HL-60 (cell line): ENCODE results near the gene SLC6A6.

Experiments used
- DNase-seq, 2 experiments: peaks; one replicate each; pipeline ENCODE4 v3.0.0-alpha.2; 2010 to 2020; ENCODE audit warnings: low read depth in 1 of 2, low spot score in 1 of 2
- H3K27ac ChIP-seq: fragments of 250-450 bp; sonication (Bioruptor Pico); replicated peaks from 2 replicates; pipeline ENCODE4 v1.5.1; 2020; ENCODE audit warnings: mild to moderate bottlenecking, moderate library complexity
- H3K27me3 ChIP-seq: fragments of 250-450 bp; sonication (Bioruptor Pico); 2 replicates; pipeline ENCODE4 v1.5.1; 2021; ENCODE audit warnings: mild to moderate bottlenecking, moderate library complexity; ENCODE audit not compliant: insufficient read depth, poor library complexity, severe bottlenecking
- H3K4me3 ChIP-seq: replicated peaks from 2 replicates; pipeline ENCODE4 v1.5.1; 2011; ENCODE audit warnings: mild to moderate bottlenecking, control low read depth, low read length; ENCODE audit not compliant: insufficient read depth
- CTCF ChIP-seq: IDR thresholded peaks from one replicate; pipeline ENCODE4 v1.5.1; 2011; ENCODE audit warnings: low read length, control low read depth, inconsistent platforms; ENCODE audit not compliant: insufficient read depth
- GABPA ChIP-seq: IDR thresholded peaks from 2 replicates; pipeline ENCODE4 v1.6.1; 2012; ENCODE audit warnings: low read depth
- POLR2AphosphoS5 ChIP-seq: IDR thresholded peaks from 2 replicates; pipeline ENCODE4 v1.6.1; 2012; ENCODE audit warnings: low read depth
- SPI1 ChIP-seq: IDR thresholded peaks from 2 replicates; pipeline ENCODE4 v1.6.1; 2012; ENCODE audit warnings: low read depth, mild to moderate bottlenecking, borderline replicate concordance
- TF ChIP-seq, protein P1 (sequence below): IDR thresholded peaks from 2 replicates; pipeline ENCODE4 v1.6.1; 2012; ENCODE audit warnings: low read depth; ENCODE audit not compliant: insufficient replicate concordance

SLC6A6 gene

DNA sequence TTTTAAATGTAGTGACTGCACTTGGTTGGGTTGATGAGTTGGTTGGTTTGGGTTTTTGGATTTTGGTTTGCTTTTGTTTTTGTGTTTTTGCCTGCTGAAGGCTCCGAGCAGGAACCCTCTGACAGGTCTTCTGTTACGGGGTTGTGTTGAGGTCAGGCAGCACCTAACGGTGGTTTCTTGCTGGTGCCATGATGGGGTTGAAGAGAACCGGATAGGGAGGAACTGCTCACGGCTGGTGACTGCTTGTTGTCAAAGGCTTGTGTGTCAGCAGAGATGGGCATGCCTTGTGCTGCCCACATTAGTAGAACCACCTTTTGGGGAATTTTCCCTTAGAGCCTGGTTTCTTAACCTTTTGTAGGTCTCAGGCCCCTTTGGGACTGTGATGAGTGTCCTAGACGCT is 42.0 kb downstream of the SLC6A6 start:
- no peak for DNase-seq
- no peak overlapping the region for H3K27ac ChIP-seq
- no peak overlapping the region for H3K4me3 ChIP-seq
- TF ChIP-seq GABPA (no peak), POLR2AphosphoS5 (no peak), SPI1 (no peak), CTCF (no peak)
- TF ChIP-seq, protein P1, sequence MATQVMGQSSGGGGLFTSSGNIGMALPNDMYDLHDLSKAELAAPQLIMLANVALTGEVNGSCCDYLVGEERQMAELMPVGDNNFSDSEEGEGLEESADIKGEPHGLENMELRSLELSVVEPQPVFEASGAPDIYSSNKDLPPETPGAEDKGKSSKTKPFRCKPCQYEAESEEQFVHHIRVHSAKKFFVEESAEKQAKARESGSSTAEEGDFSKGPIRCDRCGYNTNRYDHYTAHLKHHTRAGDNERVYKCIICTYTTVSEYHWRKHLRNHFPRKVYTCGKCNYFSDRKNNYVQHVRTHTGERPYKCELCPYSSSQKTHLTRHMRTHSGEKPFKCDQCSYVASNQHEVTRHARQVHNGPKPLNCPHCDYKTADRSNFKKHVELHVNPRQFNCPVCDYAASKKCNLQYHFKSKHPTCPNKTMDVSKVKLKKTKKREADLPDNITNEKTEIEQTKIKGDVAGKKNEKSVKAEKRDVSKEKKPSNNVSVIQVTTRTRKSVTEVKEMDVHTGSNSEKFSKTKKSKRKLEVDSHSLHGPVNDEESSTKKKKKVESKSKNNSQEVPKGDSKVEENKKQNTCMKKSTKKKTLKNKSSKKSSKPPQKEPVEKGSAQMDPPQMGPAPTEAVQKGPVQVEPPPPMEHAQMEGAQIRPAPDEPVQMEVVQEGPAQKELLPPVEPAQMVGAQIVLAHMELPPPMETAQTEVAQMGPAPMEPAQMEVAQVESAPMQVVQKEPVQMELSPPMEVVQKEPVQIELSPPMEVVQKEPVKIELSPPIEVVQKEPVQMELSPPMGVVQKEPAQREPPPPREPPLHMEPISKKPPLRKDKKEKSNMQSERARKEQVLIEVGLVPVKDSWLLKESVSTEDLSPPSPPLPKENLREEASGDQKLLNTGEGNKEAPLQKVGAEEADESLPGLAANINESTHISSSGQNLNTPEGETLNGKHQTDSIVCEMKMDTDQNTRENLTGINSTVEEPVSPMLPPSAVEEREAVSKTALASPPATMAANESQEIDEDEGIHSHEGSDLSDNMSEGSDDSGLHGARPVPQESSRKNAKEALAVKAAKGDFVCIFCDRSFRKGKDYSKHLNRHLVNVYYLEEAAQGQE, result no peak
- no peaks in the 10 kb centered on the region for H3K27me3 ChIP-seq

- no peak overlapping the region for H3K4me3 ChIP-seq
- no peak overlapping the region for H3K27ac ChIP-seq
- DNase-seq, result no peak
- no peak for TF ChIP-seq GABPA
- TF ChIP-seq SPI1, result no peak
- no peak for TF ChIP-seq POLR2AphosphoS5
- TF ChIP-seq, protein P1, result no peak
- TF ChIP-seq CTCF, result no peak
- no peaks in the 10 kb centered on the region for H3K27me3 ChIP-seq
Observed at GRCh38 chr3:14445773-14446172, 43.4 kb downstream of the SLC6A6 start.

DNA sequence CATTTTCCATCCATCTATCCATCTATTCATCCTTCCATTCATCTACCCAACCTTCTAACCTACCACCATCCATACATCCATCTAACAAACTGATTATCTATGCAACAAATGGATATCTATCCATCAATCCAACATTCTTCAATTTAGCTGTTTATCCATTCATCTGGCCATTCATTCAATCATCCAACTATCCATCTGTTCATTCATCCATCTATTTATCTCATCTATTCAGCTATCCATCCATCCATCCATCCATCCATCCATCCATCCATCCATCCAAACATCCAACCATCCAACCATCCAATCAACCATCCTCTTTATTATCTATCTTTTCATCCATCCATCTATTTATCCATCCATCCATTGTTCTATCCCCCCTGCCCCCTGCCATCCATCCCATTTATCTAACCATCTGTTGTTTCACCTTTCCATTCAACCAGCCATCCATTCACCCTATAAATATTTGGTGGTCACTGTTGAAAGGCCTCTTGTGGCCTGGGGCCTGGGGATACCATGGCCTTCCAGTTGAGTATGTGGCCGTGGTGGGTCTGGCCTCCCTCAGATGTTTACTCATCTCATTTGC is 44.7 kb downstream of the SLC6A6 start:
- H3K27me3 ChIP-seq, result no peaks in the 10 kb centered on the region
- H3K27ac ChIP-seq, result no peak overlapping the region
- TF ChIP-seq GABPA (no peak), CTCF (no peak), SPI1 (no peak), POLR2AphosphoS5 (no peak)
- TF ChIP-seq, protein P1, result no peak
- no peak for DNase-seq
- H3K4me3 ChIP-seq, result no peak overlapping the region
